Right atrium auricular region (tissue), 2 donors: ENCODE results near the gene BCAN. TPM values are rescaled to one million over a fixed set of nuclear protein-coding genes. Genes with fewer than 3 reads are reported as not detected.

Experiments used
- DNase-seq: peaks from one replicate; pipeline ENCODE4 v3.0.0-alpha.2; 2019; ENCODE audit warnings: low spot score
- H3K27ac ChIP-seq, 2 donors: fragments of 200-600 bp; sonication (generic); 1 replicate in 1 of 2; 2 replicates in 1 of 2; pipeline ENCODE4 v1.5.1; 2016 to 2019
- H3K27me3 ChIP-seq, 2 donors: fragments of 200-600 bp; sonication (generic); one replicate each; pipeline versions ENCODE4 v1.5.1 to v1.6.0; 2017 to 2019
- H3K36me3 ChIP-seq: fragments of 200-600 bp; sonication (generic); one replicate; pipeline ENCODE4 v1.5.1; 2016
- H3K4me1 ChIP-seq, 2 donors: fragments of 200-600 bp; sonication (generic); one replicate each; pipeline versions ENCODE4 v1.5.1 to v1.6.0; 2017 to 2019
- H3K4me3 ChIP-seq, 2 donors: fragments of 200-600 bp; sonication (generic); 1 replicate in 1 of 2; 2 replicates in 1 of 2; pipeline ENCODE4 v1.5.1; 2017 to 2019; ENCODE audit warnings: mild to moderate bottlenecking in 1 of 2, moderate library complexity in 1 of 2
- H3K9me3 ChIP-seq, 2 donors: fragments of 200-600 bp; sonication (generic); one replicate each; pipeline ENCODE4 v1.5.1; 2019
- CTCF ChIP-seq, 2 donors: fragments of 200-600 bp; sonication (generic); IDR thresholded peaks; one replicate each; pipeline ENCODE4 v1.5.1; 2019; ENCODE audit warnings: antibody characterized with exemption in 2 of 2
- total RNA-seq, 2 donors: library from RNA; depleted of rRNA; stranded (reverse); fragments of >200 nt; gene quantifications; one replicate each; pipeline ENCODE4 v1.1.0, GENCODE V29; 2016

Gene BCAN
- total RNA-seq, 2 donors from 2014 or later, result not detected

- no peaks in the 10 kb centered on the region for H3K9me3 ChIP-seq
- H3K36me3 ChIP-seq, result peaks cover 23% of the 10 kb centered on the region
- H3K27ac ChIP-seq, result peak overlapping the region; percentile 93 to 96
- H3K4me1 ChIP-seq, result peaks cover 0 to 90% of the 10 kb centered on the region in 2 donors
- no peak for TF ChIP-seq CTCF (IDR thresholded peaks at IDR 0.05)
- no peak overlapping the region for H3K4me3 ChIP-seq
- H3K27me3 ChIP-seq, result no peaks in the 10 kb centered on the region
- no peak for DNase-seq
Observed at GRCh38 chr1:156667610-156667967, 25.7 kb downstream of the BCAN start.

GRCh38 chr1:156667968-156668709 is 26.2 kb downstream of the BCAN start:
- Histone ChIP-seq H3K9me3 (no peaks in the 10 kb centered on the region), H3K36me3 (peaks cover 28% of the 10 kb centered on the region), H3K27ac (peak overlapping the region; percentile 93 to 96), H3K4me3 (no peak overlapping the region), H3K4me1 (peaks cover 0 to 90% of the 10 kb centered on the region in 2 donors), H3K27me3 (no peaks in the 10 kb centered on the region)
- no peak for TF ChIP-seq CTCF (IDR thresholded peaks at IDR 0.05)
- no peak for DNase-seq

- no peak overlapping the region for H3K4me3 ChIP-seq
- no peak for DNase-seq
Observed at GRCh38 chr1:156668801-156669637, 27.1 kb downstream of the BCAN start.

GRCh38 chr1:156669794-156670193 is 27.9 kb downstream of the BCAN start:
- Histone ChIP-seq H3K4me3 (no peak overlapping the region), H3K9me3 (no peaks in the 10 kb centered on the region), H3K27ac (peak overlapping the region; percentile 93 to 96), H3K27me3 (no peaks in the 10 kb centered on the region), H3K36me3 (peaks cover 37% of the 10 kb centered on the region), H3K4me1 (peaks cover 0 to 90% of the 10 kb centered on the region in 2 donors)
- no peak for DNase-seq
- no peak for TF ChIP-seq CTCF (IDR thresholded peaks at IDR 0.05)

More at GRCh38 chr1:156668801-156669637, 27.1 kb downstream of the BCAN start:
- Histone ChIP-seq H3K36me3 (peaks cover 33% of the 10 kb centered on the region), H3K9me3 (no peaks in the 10 kb centered on the region), H3K27ac (peak overlapping the region; percentile 93 to 96), H3K27me3 (no peaks in the 10 kb centered on the region), H3K4me1 (peaks cover 0 to 90% of the 10 kb centered on the region in 2 donors)
- TF ChIP-seq CTCF (IDR thresholded peaks at IDR 0.05), result no peak

GRCh38 chr1:156670359-156670758 is 28.4 kb downstream of the BCAN start:
- Histone ChIP-seq H3K4me3 (no peak overlapping the region), H3K9me3 (no peaks in the 10 kb centered on the region), H3K4me1 (peaks cover 0 to 90% of the 10 kb centered on the region in 2 donors), H3K36me3 (peaks cover 41% of the 10 kb centered on the region), H3K27me3 (no peaks in the 10 kb centered on the region), H3K27ac (peak overlapping the region; percentile 93 to 96)
- DNase-seq, result no peak
- no peak for TF ChIP-seq CTCF (IDR thresholded peaks at IDR 0.05)
